Measurements from ENCODE around the gene SIX1. TPM values are rescaled to one million over a fixed set of nuclear protein-coding genes. Genes with fewer than 3 reads are reported as not detected.

SIX1 gene
- total RNA-seq (2021; ENCODE audit: unreplicated experiment) (2.5 TPM), Bru-seq, nascent RNA (percentile 34 among the genes with signal in this experiment), BruChase-seq, experiment 1, labeled RNA remaining after a 6-hour chase (percentile 27 among the genes with signal in this experiment), BruChase-seq, experiment 2, labeled RNA remaining after a 2-hour chase (percentile 45 among the genes with signal in this experiment)
- polyA plus RNA-seq (2012) = 1.0 and 1.1 TPM in 2 replicates
- long read RNA-seq, partial matches to known transcripts = 1 of 4 reads
- long read RNA-seq, other reads (novel, unspliced or antisense) = 0 of 4 reads

DNA sequence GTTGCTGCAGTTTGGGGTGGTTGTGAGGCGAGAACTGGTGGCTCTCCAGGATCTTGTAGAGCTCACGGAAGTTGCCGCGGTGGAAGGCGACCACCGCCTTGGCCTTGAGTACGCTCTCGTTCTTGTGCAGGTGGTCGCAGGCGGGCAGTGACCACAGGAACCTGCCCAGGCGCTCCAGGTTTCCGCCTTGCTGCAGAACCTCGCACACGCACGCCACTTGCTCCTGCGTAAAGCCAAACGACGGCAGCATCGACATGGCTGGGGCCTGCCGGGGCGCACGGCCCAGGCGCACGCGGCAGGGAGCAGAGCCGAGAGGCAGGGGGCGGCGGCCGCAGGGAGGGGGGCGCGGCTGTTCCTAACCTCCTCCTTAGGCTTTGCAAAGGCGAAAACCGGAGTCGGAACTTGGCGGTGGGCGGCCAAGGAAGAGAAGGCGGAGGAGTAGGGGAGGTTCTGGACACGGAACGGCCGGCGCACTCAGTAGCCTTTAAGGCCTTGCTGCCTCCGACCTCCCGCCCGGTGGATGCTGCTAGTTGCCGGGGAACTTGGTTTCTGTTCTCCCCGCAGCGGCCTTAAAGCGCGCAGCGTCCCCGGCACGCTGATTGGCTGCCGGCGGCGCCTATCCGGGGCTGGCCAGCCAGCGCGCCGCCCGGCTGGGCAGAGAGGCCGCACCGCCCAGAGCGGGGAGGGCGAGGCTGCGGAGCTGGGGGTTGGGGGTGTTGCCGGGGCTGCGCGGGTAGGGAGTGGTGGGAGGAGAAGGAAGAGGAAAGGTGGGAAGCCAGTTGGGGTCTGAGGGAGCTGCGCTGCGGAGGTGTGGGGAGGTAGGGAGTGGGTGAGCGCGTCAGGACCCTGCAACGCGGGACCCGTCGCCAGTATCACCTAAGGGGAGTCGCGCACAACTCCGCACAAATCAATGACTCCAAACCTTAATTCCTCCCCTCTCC is at the start of gene SIX1:
TSS of gene SIX1 (minus strand) at position 544 of the 941 bp plus-strand sequence. CDS start at position 256, 288 bp downstream.
- peak within 1 kb of the TSS; percentile 80 for H3K4me2 ChIP-seq (ENCODE audit: low read length)
- no TSS peak for BruUV-seq (replicated peaks)
- peak within 1 kb of the TSS; percentile 46 for H3K27ac ChIP-seq (ENCODE audit: low read depth, low read length)
- H3K36me3 ChIP-seq (ENCODE audit: control insufficient read depth in 1 of 2, insufficient read depth in 2 of 2, low read length in 2 of 2) = no peaks in the 10 kb centered on the region
- no peaks in the 10 kb centered on the region for H4K20me1 ChIP-seq (ENCODE audit: insufficient read depth)
- peak within 1 kb of the TSS; percentile 59 for H3K9ac ChIP-seq (ENCODE audit: low read length)
- ChIA-PET POLR2A (no interaction called here), RAD21 (ENCODE audit: low non-redundant PET in 1 of 2, low total read pairs in 2 of 2, uncharacterized antibody in 2 of 2, unreplicated experiment in 2 of 2) (no interaction called here), CTCF (no interaction called here)
- TF ChIP-seq CEBPB (IDR thresholded peaks at IDR 0.05; ENCODE audit: low read depth) (no peak), EGR1 (IDR thresholded peaks at IDR 0.05; ENCODE audit: low read depth) (no peak), MAX (IDR thresholded peaks at IDR 0.05) (peak; percentile 62; the same call in 1 of the 2 replicates), ZFX (IDR thresholded peaks at IDR 0.05) (peak; percentile 69; the same call in 1 of the 2 replicates), FOSL1 (IDR thresholded peaks at IDR 0.05; ENCODE audit: low read depth) (no peak), ZBTB33 (IDR thresholded peaks at IDR 0.05; ENCODE audit: extremely low read depth, insufficient replicate concordance, low read length) (no peak), SP1 (IDR thresholded peaks at IDR 0.05; ENCODE audit: low read depth) (peak; percentile 54), POLR2A (IDR thresholded peaks at IDR 0.05; ENCODE audit: borderline replicate concordance, extremely low read depth, insufficient read depth, insufficient read length) (peak; percentile 37), SRF (IDR thresholded peaks at IDR 0.05; ENCODE audit: low read depth) (no peak), POLR2AphosphoS5 (IDR thresholded peaks at IDR 0.05; ENCODE audit: low read depth, low read length) (peak; percentile 30; the same call in 1 of the 2 replicates), SIN3A (IDR thresholded peaks at IDR 0.05; ENCODE audit: low read depth) (peak; percentile 41; the same call in 1 of the 2 replicates)
- H3K79me2 ChIP-seq (ENCODE audit: insufficient read depth, low read length) = peaks cover 7% of the 10 kb centered on the region; the same call in 1 of the 2 replicates
- H2AFZ ChIP-seq (ENCODE audit: low read depth, low read length, poor library complexity, severe bottlenecking) = peak within 1 kb of the TSS; percentile 85
- H3K4me3 ChIP-seq (replicated peaks in 1 of 2; ENCODE audit: low read depth in 1 of 2, low read length in 2 of 2) = peak within 1 kb of the TSS; percentile 50 to 70
- H3K4me1 ChIP-seq (ENCODE audit: control insufficient read depth in 1 of 2, insufficient read depth in 2 of 2, low read length in 2 of 2) = peaks cover 3 to 22% of the 10 kb centered on the region in 2 experiments; a peak in 2 of 4 replicates
- H3K27me3 ChIP-seq (ENCODE audit: insufficient read depth, low read length) = peaks cover 16% of the 10 kb centered on the region; the same call in 1 of the 2 replicates
- DNase-seq (ENCODE audit: low read depth, low spot score) (peak; percentile 62), ATAC-seq (peak; percentile 98)
- intact Hi-C loops (cut with micrococcal nuclease) = loop anchor here (5.0 kb wide), 1 partner anchor 73 kb away; the partner anchor contains the start of gene SIX4
- H3K9me2 ChIP-seq (ENCODE audit: insufficient read depth) = no peaks in the 10 kb centered on the region
- no peaks in the 10 kb centered on the region for H3K9me3 ChIP-seq (ENCODE audit: control insufficient read depth in 1 of 2, insufficient read depth in 1 of 2, low read depth in 1 of 2, low read length in 2 of 2)
